ENCODE data around the gene RASSF7.

Gene RASSF7

DNA sequence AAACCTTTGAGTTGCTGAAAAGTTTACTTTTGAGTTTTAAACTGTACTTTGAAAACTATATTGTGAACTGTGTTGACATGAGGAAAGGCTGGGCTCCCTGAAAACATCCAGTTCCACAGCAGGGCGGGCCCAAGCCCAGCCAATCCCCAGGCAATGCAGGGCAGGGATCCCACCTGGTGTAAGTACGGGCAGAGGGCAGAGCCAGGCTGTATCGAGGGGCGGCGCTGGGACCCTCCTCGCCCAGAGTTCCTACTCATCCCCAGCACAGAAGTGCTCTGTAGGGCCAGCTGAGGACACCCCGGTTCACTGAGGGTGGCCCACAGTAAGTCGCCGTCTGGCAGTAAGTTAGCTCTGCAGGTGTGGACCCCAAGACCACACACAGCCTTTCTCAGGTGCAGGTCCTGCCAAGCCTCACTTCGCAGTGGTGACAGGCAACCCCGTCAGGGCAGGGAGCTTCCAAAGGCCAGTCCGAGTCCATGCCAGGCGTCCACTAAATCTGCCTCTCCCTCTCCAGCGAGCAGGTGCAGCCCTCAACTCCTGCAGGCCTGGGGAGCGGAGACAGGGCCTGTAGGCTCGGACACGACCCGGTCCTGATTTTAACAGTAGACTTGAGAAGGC lies 6.3 kb downstream of the RASSF7 start:
- POLR2A ChIA-PET: interaction anchor here (0.5 to 3.4 kb wide), 3 partner anchors 9 to 179 kb away, joined by 3 to 17 read pairs (median 3); partner anchors contain the start of gene PHRF1
- TF ChIP-seq ARNT (IDR thresholded peaks at IDR 0.05) (no peak), LEF1 (IDR thresholded peaks at IDR 0.05; ENCODE audit: borderline replicate concordance) (no peak), FOXM1 (IDR thresholded peaks at IDR 0.05; ENCODE audit: borderline replicate concordance) (no peak), SUZ12 (IDR thresholded peaks at IDR 0.05) (no peak), FOXK2 (IDR thresholded peaks at IDR 0.05) (no peak), SP1 (IDR thresholded peaks at IDR 0.05) (no peak), HDGF (IDR thresholded peaks at IDR 0.05; ENCODE audit: borderline replicate concordance) (no peak), L3MBTL2 (conservative IDR thresholded peaks at IDR 0.05) (no peak), ELF4 (IDR thresholded peaks at IDR 0.05) (no peak), NFRKB (IDR thresholded peaks at IDR 0.05) (no peak)
- TF ChIP-seq, protein P1, sequence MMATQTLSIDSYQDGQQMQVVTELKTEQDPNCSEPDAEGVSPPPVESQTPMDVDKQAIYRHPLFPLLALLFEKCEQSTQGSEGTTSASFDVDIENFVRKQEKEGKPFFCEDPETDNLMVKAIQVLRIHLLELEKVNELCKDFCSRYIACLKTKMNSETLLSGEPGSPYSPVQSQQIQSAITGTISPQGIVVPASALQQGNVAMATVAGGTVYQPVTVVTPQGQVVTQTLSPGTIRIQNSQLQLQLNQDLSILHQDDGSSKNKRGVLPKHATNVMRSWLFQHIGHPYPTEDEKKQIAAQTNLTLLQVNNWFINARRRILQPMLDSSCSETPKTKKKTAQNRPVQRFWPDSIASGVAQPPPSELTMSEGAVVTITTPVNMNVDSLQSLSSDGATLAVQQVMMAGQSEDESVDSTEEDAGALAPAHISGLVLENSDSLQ (IDR thresholded peaks at IDR 0.05): no peak

DNA sequence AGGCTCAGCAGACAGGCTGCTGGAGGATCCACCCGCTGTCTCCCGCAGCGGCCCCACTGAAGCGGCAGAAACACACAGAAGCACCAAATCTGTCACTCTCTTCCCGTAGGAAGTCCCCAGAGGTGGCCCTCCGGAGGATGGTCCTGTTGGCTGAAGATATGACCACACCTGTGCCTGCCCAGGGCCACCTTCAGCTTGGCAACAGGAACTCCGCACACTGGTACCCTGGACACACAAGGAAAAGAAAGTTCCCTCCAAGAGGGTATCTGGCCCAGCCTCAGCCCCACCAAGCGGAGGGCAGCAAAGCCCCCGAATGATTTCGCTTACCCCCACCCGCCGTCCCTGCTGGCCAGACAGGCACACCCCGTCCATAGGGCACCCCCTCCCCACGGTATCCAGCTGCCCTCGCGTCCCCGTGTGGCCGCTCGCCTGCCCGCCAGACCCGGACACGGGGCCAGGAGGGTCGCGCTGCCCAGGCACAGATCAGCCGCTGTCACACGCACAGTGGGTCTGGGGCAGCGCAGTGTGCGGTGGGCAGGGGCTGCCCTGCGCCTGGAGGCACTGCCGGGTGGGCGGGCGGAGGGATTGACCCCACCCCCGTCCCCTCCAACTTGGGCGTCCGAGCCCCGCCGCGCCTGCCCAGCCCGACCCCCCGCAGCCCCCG lies 7.0 kb downstream of the RASSF7 start:
- POLR2A ChIA-PET: interaction anchor here (0.5 to 1.8 kb wide), 5 partner anchors 8 to 179 kb away, joined by 3 to 5 read pairs (median 3); no protein-coding TSS in a partner anchor
- DNase-seq (ENCODE audit: extremely low spot score): no peak
- TF ChIP-seq FOXM1 (IDR thresholded peaks at IDR 0.05; ENCODE audit: borderline replicate concordance): no peak
- no peak for TF ChIP-seq LEF1 (IDR thresholded peaks at IDR 0.05; ENCODE audit: borderline replicate concordance)
- no peak for TF ChIP-seq ZNF384 (IDR thresholded peaks at IDR 0.05)
- no peak for TF ChIP-seq BHLHE40 (IDR thresholded peaks at IDR 0.05; ENCODE audit: borderline replicate concordance)
- TF ChIP-seq FOXA1 (IDR thresholded peaks at IDR 0.05): no peak
- no peak for TF ChIP-seq ELF4 (IDR thresholded peaks at IDR 0.05)
- TF ChIP-seq, protein P1 (IDR thresholded peaks at IDR 0.05): no peak
- TF ChIP-seq SUZ12 (IDR thresholded peaks at IDR 0.05): no peak
- no peak for TF ChIP-seq HDGF (IDR thresholded peaks at IDR 0.05; ENCODE audit: borderline replicate concordance)
- no peak for TF ChIP-seq L3MBTL2 (conservative IDR thresholded peaks at IDR 0.05)
- no peak for TF ChIP-seq CTBP1 (IDR thresholded peaks at IDR 0.05; ENCODE audit: borderline replicate concordance)
- TF ChIP-seq NFRKB (IDR thresholded peaks at IDR 0.05): no peak
- no peak for TF ChIP-seq ARNT (IDR thresholded peaks at IDR 0.05)
- TF ChIP-seq FOXK2 (IDR thresholded peaks at IDR 0.05): no peak
- no peak for TF ChIP-seq TARDBP (IDR thresholded peaks at IDR 0.05)
- no peak for TF ChIP-seq SP1 (IDR thresholded peaks at IDR 0.05)
- CTCF ChIA-PET: no interaction called here

More for the DNA sequence above, 6.3 kb downstream of the RASSF7 start:
- CTCF ChIA-PET: no interaction called here
- DNase-seq (ENCODE audit: extremely low spot score): no peak

DNA sequence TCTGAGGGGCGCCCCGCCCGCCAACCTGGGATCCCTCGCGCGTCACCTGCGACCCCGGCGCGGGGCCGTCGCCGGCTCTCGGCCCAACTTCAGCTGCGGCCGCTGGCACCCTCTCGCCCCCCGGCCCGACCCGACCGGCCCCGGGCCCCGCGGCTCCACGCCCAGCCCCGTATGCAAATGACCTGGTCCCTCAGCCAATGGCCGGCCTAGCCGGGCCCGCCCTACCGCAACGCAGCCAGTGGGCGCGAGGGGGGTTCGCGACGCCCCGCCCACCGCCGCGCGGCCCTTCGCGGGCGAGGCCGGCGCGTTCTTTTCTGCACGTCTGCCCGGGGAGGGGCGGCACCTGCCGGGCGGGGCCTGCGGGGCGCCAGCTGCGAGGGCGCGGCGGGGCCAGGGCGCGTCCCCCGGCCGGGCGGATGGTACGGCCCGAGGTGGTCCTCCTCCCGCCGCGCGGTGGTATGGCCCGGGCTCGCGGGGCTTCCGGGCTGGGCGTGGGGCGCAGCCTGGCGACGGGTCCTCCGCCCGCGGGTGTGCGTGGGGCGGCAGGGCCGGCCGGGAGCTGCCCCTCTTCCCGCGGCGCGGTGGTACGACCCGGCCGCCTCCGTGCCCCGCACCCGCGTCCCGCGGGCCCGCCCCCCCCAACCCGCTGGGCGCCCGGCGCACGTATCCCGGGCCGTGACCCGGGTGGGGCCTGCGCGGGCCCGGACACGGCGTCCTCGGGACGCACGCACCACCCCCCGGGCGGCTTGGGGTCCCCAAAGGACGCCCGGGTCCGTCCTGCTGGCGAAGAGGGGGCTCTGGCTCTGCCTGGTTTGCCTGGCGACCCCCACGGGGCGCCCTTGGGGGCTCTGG lies 7.8 kb downstream of the RASSF7 start:
- DNase-seq (ENCODE audit: extremely low spot score): peak; percentile 94
- TF ChIP-seq TARDBP (IDR thresholded peaks at IDR 0.05) (no peak), ARNT (IDR thresholded peaks at IDR 0.05) (peak; percentile 73), ZNF384 (IDR thresholded peaks at IDR 0.05) (no peak), ELF4 (IDR thresholded peaks at IDR 0.05) (no peak), NFRKB (IDR thresholded peaks at IDR 0.05) (no peak), SP1 (IDR thresholded peaks at IDR 0.05) (no peak), SUZ12 (IDR thresholded peaks at IDR 0.05) (no peak), FOXA1 (IDR thresholded peaks at IDR 0.05) (no peak), HDGF (IDR thresholded peaks at IDR 0.05; ENCODE audit: borderline replicate concordance) (no peak), FOXM1 (IDR thresholded peaks at IDR 0.05; ENCODE audit: borderline replicate concordance) (peak; percentile 69), L3MBTL2 (conservative IDR thresholded peaks at IDR 0.05) (no peak), LEF1 (IDR thresholded peaks at IDR 0.05; ENCODE audit: borderline replicate concordance) (no peak; the same call in 1 of the 2 replicates), FOXK2 (IDR thresholded peaks at IDR 0.05) (no peak)
- POLR2A ChIA-PET: interaction anchor here (0.8 to 1.8 kb wide), 5 partner anchors 9 to 34 kb away, joined by 3 to 5 read pairs (median 3); no protein-coding TSS in a partner anchor
- CTCF ChIA-PET: no interaction called here

DNA sequence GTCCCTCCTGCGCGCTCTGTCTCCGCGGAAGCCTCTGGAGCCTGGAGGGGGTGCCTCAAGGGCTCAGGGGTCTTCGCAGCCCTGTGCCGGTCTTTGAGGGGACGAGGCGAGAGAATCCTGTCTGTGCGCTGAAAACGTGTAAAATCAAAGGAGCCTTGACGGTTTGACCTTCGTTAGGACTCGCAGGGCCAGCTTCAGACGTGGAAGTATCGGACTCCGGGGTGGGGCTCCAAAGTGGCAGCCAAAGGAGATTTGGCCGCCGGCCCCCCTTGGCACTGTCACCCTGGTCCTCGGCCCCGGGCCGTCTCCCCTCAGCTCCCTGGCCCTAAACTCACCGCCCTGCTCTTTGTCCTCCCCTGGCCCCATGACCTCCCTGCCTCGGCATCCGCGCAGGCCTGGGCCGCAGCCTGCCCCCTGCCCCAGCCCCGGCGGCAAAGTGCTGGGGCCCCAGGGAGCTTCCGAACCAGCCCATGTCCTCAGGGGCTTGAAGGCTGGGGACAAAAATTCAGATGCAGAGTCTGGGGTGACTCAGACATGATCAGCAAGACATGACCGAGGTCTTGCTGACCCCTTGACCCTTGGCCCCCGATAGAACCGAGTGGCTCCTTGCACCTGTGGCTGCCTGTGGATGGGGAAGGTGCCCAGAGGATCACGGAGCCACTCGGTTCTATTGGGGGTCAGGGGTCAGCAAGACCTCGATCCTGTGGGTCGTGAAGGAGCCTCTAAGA lies 8.6 kb downstream of the RASSF7 start:
- CTCF ChIA-PET: no interaction called here
- TF ChIP-seq, protein P1 (IDR thresholded peaks at IDR 0.05): no peak
- TF ChIP-seq ELF4 (IDR thresholded peaks at IDR 0.05): no peak
- no peak for DNase-seq (ENCODE audit: extremely low spot score)
- POLR2A ChIA-PET: interaction anchor here (1.0 to 1.8 kb wide), 2 partner anchors 12 to 33 kb away, joined by 3 read pairs; no protein-coding TSS in a partner anchor

DNA sequence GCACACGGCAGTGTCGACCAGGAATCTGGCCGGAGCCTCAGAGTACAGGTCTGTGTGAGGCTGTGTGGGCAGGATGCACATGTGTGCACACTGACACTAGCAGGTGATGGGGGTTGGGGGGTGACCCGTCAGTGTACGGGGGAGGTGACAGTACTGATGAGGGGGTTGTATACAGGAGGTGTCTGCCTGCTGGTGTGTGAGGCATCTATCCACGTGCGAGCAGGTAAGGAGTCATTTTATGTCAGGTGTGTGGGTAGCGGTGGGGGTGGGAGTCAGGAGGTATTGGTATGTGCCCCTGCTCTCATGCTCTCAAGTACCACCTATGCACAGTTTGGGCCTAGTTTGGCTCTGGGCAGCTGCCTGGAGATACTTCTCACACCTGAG lies 11.0 kb downstream of the RASSF7 start:
- POLR2A ChIA-PET: no interaction called here
- CTCF ChIA-PET: no interaction called here
- DNase-seq (ENCODE audit: extremely low spot score): no peak
- TF ChIP-seq ZNF384 (IDR thresholded peaks at IDR 0.05): no peak

All from HEK293T (cell line).